HG03095 (cell line): ENCODE data around the gene PDE6G.

Experiments
- ATAC-seq: cut with Tn5 transposase; IDR thresholded peaks from one replicate; pipeline ENCODE4 v1.9.1; 2021; ENCODE audit warnings: moderate library complexity; ENCODE audit not compliant: unreplicated experiment

PDE6G gene

DNA sequence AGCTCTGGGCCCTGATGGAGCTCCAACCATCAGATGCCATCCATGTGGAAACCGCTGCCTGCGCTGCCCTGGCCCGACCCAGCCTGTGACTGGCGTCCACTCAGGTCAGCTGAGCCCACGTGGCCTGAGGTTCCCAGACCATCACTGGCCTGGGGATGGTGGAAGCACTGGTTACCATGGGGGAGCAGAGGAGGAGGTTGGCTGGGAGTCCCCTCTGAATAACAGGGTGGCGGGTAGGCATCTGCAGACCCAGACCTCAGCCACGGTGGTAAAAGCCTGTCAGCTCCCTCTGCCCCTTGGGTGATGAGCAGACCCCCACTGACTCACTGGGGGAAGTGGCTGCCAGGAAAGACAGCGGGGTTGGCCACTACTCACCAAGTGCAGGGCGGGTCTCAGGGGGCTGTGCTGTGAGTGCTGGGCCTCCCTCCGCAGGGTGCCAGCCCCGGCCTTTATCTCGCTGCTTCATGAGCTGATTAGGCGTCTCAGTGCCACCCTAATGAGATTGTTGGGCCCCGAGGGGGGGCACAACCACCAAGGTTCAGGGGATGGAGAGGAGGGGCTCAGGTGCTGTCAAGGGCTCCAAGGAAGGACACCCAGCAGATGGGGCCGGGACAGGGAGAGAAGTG lies at the start of gene PDE6G:
Gene PDE6G, minus strand, starts transcription at position 425 of the 626 bp plus-strand sequence. CDS start 3,237 bp downstream, outside the sequence.
- no peak for ATAC-seq

DNA sequence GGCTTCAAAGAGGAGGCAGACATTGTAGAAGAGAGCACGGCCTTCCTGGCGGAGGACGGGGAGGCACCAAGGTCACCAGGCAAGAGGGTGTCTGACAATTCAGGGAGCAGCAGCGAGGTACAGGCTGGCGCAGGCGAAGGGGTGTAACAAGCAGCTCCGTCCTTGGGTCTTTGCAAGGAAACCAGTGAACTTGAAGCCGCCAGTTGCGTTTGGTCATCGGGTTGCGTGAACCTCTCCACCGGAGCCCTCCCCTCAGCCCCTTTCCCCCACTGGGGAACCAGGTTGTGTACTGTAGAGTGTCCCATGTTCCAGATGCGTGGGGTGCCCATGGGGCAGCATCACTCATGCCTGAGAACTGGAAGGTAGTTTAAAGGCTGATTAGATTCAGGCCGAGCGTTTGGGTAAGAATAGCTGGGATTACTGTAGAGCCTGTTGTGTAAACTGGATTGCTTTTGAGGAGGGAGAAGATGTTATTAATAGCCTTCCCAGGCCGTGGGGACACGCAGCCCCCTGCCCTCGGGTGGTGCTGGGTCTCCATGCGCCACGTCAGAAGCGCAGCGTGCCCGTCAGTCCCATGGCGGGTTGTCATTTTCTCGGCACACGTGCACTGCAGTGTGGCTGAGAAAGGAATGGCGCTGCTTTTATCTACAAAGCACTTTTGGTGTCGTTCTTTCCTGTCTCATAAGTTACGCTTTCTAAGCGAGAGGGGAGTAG lies 49.3 kb upstream of the PDE6G start:
- ATAC-seq, result no peak

DNA sequence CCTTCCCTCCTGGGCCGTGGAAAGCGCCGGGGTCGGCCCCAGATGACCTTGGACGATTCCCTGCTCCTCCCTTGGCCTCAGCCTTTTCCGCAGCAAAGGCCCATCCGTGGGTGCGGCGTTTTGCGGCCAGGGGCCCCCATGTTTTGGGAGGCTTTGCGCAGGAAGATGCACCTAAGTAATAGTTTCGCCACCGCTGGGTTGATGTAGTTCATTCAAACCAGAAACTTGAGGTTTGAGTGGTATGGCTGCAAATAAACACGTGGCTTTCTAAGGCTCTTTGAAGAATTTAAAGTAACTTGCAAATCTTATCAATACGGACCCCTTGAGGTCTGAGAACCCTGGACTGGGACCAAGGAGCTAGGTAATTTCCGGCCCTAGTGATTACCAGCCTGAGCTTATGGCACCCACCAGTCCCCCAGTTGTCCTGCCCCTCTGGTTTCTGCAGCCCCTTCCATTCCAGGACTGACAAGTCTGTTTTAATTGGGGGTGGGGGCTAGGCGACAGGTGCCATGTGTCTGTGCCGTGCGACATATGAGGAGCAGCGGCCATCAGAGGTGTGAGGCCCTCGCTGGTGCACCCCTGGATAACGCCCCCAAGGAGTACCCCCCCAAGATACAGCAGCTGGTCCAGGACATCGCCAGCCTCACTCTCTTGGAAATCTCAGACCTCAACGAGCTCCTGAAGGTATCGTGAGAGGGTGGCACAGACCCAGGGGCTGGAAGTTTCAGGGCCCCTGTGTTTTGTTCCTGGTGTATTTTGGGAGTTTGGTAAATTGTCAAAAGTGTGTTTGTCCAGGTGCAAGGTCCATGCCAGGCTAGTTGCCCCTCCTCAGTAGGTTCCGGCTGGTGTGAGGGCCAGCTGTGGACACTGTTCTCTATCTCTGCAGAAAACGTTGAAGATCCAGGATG lies 47.7 kb upstream of the PDE6G start:
- ATAC-seq, result no peak

DNA sequence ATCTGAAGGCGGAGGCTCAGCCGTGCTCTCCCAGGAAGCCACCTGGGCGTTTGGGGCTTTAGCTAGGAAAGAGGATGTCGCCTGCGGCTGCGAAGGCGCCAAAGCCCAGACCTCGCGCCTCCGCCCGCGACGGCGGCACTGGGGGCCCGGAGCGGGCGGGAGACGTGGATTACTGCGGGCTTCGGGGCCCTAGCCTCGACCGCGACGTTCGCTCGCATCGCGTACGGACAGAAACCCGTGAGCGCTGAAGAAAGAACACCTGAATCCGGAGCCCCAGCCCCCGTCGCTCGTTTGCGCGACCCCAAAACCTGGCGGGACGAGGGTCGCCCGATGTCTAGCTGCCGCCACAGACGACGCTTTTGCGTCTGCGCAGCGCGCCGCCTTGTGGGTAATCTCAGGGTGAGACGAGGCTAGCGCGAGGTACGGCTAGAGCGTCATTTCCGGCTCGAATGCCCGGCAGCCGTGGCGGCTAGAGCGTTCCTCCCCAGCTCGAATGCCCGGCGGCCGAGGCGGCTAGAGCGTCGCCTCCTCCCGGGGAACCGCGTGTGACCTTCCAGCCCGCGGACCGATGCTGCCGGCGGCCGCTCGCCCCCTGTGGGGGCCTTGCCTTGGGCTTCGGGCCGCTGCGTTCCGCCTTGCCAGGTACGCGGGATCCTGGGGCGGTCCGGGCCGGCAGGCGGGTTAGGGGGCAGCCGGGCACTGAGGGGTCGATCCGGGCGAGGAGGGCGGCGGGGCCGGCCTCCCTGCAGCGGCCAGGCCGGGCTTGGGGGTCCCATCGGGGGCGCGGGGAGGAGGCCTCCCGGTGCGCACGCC lies 46.8 kb upstream of the PDE6G start, which contains the start of gene MRPL12:
Gene MRPL12, plus strand, starts transcription at position 434 of the 813 bp plus-strand sequence. Its CDS starts 135 bp downstream, at position 569.
- peak; percentile 68 for ATAC-seq

DNA sequence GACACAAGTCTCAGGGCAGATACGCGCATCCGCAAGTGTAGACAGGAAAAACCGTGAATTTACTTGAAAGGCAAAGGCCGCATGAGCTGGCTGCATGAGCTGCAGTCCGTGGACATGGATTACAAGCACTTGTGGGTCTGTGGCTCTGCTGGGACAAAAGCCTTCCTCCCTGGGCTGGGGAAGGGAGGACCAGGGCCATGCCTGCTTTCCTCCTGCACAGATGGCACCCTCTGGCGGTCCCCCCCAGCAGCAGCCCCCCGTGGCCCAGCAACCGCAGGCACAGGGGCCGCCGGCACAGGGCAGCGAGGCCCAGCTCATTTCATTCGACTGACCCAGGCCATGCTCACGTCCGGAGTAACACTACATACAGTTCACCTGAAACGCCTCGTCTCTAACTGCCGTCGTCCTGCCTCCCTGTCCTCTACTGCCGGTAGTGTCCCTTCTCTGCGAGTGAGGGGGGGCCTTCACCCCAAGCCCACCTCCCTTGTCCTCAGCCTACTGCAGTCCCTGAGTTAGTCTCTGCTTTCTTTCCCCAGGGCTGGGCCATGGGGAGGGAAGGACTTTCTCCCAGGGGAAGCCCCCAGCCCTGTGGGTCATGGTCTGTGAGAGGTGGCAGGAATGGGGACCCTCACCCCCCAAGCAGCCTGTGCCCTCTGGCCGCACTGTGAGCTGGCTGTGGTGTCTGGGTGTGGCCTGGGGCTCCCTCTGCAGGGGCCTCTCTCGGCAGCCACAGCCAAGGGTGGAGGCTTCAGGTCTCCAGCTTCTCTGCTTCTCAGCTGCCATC lies 45.1 kb upstream of the PDE6G start:
- ATAC-seq, result no peak

DNA sequence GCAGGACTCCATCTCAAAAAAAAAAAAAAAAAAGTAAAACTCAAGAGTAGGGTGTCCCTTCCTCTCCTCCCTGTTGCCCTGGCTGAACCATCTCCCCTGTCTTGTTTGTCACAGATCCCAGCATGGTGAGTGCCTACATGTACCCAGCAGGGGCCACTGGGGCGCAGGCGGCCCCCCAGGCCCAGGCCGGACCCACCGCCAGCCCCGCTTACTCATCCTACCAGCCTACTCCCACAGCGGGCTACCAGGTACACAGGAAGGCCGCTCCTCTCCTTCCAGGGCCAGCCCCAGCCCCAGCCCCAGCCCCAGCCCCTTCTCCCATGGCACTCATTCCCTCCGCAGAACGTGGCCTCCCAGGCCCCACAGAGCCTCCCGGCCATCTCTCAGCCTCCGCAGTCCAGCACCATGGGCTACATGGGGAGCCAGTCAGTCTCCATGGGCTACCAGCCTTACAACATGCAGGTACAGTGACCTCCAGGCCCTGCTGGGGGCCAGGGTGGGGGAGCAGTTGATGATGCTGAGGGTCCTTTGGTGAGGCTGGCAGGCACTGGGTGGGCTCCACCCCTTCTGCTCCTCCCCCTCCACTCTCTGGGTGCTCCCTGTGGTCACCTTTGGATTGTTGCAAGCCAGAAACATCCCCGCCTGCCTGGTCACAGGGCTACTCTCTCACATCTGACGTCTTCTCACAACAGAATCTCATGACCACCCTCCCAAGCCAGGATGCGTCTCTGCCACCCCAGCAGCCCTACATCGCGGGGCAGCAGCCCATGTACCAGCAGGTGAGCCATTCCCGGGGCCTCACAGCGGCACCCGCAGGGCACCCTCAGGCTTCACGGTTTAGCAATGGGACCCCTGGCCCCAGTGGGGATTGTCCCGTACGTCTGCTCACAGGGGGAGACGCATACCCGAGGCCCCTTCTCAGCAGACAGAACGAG lies 44.3 kb upstream of the PDE6G start:
- no peak for ATAC-seq

DNA sequence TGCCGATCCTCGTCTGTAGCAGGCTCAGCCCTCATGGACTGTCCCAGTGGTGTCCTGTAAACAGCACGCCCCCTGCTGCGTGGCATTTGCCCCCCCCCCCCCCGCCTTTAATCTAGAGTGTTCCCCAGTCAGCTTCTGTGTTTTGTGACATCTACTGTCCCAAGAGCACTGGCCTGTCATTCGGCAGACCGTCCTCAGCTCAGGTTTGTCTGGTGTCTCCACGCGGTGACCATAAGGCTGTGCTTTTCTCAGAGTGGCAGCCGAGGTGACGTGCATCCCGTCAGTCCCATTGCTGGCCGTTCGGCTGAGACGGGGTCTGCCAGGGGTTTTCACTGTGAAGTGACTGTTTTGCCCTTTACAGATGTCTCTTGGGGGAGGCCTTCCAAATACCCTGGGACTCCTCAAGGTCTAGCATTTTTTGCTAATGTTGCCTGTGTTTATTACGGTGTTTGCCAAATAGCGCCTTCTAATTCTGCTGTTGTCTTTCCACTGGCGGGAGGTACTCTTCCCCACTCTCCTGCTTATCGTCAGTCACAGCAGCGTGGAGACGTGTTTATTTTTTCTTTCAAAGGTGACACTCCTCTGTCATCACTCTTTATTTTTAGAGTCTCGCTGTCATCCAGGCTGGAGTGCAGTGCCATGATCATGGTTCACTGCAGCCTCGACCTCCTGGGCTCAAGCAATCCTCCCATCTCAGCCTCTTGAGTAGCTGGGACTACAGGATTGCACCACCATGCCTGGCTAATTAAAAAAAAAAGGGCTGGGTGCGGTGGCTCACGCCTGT lies 41.1 kb upstream of the PDE6G start:
- ATAC-seq, result no peak

DNA sequence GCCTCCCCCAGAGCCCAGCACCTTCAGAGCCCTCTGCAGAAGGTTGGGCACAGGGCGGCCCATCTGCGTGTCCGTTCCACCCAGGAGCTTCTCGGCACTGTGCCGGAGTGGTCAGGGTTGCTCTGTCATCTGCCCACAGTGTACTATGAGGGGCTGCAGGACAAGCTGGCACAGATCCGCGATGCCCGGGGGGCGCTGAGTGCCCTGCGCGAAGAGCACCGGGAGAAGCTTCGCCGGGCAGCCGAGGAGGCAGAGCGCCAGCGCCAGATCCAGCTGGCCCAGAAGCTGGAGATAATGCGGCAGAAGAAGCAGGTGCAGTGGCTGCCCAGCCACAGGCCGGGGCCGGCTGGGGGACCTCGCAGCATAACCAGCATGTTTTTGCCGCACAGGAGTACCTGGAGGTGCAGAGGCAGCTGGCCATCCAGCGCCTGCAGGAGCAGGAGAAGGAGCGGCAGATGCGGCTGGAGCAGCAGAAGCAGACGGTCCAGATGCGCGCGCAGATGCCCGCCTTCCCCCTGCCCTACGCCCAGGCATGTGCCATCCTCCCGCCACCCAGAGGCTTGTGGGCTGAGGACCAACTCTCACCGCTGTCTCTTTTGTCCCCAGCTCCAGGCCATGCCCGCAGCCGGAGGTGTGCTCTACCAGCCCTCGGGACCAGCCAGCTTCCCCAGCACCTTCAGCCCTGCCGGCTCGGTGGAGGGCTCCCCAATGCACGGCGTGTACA lies 40.0 kb upstream of the PDE6G start:
- no peak for ATAC-seq

DNA sequence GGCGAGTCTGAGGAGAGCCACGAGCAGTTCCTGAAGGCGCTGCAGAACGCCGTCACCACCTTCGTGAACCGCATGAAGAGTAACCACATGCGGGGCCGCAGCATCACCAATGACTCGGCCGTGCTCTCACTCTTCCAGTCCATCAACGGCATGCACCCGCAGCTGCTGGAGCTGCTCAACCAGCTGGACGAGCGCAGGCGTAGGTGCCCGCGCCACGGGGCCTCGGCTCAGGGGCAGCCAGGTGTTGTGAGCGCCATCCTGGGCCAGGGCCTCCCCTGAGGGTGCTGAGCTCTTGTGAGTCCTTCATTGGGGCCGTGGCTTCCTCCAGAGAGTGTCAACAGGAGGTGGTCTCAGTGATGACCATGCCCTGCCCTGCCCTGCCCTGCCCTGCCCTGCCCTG lies 39.5 kb upstream of the PDE6G start:
- no peak for ATAC-seq

DNA sequence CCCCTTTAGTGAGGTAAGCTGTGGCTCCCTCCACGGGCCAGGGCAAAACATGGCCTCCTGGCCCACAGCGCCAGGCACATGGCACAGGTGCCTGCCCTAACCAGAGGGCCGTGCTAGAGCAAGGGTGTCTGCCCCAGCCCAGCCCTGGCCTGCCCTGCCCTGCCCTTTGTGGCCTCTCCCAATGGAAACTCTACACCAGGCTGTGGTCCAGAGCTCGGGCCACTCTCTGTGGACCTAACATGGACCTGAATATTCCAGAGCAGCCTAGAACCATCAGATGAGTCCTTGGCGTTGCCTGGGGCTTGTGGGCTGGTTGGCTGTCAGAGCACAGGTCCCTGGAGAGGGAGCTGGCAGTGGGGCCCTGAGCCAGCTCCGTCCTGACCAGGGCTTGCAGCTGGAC lies 38.9 kb upstream of the PDE6G start:
- no peak for ATAC-seq

DNA sequence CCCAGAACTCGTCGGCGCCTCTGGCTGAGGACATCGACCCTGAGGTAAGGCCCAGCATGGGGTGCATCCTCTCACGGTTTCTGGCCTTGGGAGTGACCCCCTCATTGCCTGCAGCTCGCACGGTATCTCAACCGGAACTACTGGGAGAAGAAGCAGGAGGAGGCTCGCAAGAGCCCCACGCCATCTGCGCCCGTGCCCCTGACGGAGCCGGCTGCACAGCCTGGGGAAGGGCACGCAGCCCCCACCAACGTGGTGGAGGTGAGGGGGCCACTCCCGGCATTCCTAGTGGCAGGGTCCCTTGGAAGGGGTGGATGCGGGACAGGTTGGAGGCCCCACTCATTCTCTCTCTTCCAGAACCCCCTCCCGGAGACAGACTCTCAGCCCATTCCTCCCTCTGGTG lies 38.5 kb upstream of the PDE6G start:
- ATAC-seq, result no peak

DNA sequence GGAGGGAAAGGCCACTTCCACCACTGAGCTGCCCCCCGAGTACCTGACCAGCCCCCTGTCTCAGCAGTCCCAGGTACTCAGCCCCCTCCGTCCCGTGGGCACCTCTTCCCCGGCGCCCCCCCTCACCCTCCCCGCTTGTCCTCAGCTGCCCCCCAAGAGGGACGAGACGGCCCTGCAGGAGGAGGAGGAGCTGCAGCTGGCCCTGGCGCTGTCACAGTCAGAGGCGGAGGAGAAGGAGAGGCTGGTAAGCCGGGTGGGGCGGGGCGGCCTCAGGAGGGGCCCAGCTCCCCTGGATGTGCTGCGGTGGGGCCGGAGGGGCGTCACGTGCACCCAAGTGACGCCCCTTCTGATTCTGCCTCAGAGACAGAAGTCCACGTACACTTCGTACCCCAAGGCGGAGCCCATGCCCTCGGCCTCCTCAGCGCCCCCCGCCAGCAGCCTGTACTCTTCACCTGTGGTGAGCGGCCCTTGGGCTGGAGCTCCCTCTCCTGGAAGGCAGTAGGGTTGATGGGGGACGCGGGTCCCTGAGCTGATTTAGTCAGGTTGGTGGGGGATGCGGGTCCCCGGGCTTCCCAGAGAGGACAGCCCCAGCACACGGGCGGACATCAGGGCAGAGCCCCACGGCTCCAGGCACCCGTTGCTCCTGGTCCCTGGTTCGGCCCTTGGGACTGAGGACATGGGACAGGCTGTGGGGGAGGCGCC lies 37.3 kb upstream of the PDE6G start:
- no peak for ATAC-seq

DNA sequence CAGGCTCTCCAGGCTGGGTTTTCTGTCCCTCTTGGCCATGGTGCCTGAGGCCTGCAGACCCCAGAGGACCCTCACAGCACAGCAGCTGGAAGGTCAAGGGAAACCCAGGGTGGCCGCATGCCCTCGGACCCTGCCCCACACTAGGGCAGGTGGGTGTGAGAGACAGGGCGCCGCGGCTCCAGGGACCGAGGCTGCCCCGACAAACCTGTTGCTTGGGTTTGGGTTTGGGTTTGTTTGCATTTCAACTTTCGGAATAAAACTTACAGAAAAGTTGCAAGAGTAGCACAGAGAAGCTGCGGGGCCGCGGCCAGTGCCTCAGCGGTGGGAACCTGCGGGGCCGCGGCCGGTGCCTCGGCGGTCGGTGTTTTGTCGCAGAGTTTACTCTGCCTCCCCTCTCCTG lies 35.3 kb upstream of the PDE6G start:
- no peak for ATAC-seq

DNA sequence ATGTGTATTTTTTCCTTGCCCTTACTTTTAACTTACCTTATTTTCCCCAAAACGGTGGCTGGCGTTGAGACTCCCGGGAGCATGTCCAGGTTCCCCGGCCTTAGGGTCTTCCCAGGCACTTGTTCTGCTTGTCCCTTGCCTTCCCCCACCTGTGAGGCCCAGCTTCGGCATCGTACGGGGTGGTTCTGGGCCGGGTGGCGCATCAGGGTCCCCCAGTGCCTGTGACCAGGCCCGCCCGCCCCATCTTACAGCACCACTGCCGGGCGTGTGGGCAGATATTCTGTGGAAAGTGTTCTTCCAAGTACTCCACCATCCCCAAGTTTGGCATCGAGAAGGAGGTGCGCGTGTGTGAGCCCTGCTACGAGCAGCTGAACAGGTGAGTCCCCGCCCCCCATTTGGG lies 34.9 kb upstream of the PDE6G start:
- ATAC-seq, result no peak

DNA sequence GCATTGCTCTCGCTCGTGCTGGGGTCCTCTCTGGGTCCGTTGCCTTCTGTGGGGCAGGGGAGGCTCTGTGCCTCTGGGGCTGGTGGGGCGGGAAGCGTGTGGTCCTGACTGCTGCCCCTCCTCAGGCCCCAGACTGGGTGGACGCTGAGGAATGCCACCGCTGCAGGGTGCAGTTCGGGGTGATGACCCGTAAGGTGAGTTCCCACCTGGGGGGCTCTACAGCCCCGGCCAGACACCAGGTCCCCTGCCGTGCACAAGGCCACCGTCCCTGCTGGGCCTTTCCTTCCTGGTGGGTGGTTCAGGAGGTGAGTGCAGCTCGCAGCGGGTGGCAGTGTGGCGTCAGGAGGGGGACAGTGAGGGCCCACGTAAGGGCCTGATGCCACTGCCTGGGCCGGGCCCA lies 34.2 kb upstream of the PDE6G start:
- no peak for ATAC-seq

DNA sequence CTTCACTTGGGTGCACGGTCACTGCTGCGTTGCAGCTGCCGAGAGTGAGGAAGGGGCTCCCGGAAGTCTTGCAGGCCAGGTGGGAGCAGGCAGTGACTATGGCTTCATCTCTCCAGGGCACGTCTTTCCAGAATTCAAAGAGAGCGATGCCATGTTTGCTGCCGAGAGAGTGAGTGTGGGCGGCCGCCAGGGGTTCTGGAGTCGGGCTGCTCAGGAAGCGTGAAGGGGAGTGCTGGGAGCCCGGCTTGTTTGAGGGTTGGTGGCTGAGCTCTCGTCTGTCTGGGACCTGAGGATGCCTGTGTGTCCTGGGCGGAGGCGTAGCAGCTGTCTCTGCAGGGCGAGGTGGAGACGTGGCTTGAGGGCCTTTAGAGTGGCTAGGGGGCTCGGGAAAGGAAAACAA lies 33.7 kb upstream of the PDE6G start:
- ATAC-seq, result no peak

DNA sequence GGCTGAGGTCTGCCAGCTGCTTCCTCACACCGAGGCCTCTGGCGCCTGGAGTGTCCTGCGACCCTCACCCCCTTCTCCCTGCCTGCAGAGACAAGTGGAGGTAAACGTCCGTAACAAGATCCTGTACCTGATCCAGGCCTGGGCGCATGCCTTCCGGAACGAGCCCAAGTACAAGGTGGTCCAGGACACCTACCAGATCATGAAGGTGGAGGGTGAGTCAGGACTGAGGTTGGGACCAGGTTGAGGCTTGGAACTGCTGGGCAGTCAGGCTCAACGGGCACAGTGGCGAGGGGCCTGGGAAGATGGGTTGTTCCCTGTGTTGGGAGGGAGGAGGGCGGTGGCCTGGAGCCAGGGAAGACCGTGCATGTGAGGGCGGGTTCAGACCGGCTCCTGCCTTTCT lies 32.3 kb upstream of the PDE6G start:
- no peak for ATAC-seq
